Activated CD4-positive, alpha-beta T cell treated with anti-CD3 and anti-CD28 coated beads for 1 hour (primary cell): Measurements from ENCODE around the gene MMS19.
"Not testable (repeated sequence)": the region's sequence is repeated elsewhere in the genome, so short reads cannot be mapped to it uniquely, and the experiment has no call there.

Source experiments
- DNase-seq: peaks from one replicate; pipeline ENCODE4 v3.0.0-alpha.2; 2020

The MMS19 gene

DNA sequence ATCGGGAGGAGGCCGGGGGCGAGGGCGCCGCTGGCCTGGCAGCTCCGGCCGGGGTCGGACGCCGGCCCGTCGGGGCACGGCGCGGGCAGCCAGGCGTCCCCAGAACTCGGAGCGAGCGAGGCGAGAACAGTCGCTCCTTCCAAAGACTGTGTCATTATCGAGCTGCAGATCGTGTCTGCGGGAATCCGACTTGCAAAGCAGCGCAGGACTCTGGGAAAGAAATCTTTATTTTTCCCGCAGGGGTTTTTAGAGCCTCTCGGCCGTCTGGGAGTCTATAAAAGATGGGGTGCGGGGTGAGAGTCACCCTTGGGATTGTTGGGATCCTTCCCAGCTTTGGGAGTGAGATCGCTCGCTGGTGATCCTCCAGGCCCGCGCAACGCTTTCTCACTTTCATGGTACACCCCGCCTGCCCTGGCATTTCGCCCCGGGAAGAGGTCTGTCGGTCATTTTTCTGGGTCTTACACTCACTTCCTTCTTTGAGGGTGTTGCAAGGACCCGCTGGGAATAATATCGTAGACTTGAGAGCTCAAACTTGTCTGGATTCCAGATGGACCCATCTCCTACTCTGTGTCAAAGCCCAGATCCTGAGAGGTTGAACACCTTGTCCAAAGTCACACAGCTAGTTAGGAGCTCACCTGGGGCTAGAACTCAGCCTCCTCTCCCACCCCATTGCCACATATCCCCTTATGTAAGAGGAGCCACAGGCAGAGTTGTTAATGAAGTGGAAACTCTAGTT is 1.5 kb upstream of the MMS19 start:
- no peak for DNase-seq

GRCh38 chr10:97498841-97499560 is 779 bp upstream of the MMS19 start, which contains the start of gene UBTD1:
UBTD1 (plus strand) TSS chr10:97498924; CDS start chr10:97499204, 280 bp downstream.
- DNase-seq: peak; percentile 26

DNA sequence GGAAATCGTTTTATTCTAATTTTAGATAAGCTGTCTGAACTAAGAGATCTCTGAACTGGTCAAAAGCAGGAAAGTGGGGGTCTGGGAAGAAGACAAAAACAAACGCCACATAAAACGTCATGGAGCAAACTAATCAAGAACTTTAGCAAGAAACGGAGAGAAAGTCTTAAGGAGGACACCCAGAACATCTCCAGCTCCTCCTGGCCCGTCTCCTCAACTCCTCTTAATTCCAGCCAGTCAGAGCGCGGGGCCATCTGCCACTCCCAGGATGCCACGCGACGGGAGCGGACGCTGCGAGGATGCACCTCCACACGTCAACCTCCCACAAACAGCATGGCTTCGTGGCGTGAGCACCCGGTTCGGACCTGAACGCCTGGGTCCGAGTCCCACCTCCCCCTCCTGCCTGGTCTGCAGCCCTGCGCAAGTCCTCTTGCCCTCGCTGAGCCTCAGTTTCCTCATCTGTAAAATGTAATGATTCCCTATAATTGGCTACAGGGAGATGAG is 598 bp downstream of the MMS19 start:
- peak; percentile 39 for DNase-seq

- DNase-seq: no peak
Observed at GRCh38 chr10:97494863-97495506, 3.2 kb downstream of the MMS19 start.

DNA sequence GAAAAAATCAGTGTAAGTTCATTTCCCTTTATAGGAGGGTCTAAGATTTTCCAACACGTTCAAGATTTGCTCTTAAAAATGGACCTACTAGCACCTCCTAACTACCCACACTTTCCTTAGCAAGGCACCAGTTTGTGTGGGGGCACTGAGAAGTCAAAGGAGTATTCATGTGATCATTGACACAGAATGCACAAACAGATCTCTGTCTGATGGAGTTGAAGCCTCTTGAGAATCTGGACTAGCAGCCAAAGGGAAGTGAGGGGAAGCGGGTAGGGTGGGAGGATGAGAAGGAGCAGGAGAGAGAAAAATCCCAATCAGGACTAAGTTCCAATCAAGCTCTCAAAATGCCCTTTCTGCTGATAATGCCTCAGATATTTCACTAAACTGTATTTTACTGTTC is 4.1 kb downstream of the MMS19 start:
- no peak for DNase-seq

DNA sequence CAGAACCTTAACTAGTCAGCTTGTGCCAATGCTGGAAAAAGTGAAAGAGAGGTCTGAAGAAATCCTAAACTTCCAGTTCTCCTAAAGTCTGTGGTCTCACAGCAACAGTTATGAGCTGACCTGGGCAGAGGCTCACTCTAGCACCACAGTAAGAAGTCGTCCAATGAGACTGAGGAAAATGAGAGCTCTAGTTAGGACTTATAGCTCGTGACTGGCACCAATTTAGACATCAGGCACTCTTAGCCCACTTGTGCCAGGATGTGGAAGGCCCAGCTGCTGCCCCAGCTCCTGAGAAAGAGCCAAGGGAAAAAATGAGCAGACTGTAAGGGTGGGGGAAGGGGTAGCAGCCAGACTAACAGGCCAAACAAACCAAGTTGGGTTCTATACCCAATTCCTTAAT is 7.6 kb downstream of the MMS19 start:
- no peak for DNase-seq

DNA sequence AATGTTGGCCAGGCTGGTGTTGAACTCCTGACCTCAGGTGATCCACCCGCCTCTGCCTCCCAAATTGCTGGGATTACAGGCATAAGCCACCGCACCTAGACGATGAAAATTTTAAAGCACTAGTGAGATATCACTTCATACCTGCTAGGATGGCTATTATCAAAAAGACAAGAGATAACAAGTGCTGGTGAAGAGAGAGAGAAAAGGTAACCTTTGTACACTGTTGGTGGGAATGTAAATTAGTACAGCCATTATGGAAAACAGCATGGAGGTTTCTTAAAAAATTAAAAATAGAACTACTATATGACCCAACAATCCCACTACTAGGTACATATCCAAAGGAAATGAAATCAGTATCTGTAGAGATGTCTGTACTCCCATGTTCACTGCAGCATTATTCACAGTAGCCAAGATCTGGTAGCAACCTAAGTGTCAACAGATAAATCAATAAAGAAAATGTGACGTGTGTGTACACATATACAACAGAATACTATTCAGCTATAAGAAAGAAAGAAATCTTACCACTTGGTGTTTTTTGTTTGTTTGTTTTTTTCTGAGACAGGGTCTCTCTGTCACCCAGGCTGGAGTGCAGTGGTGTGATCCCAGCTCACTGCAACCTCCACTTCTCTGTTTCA is 12.5 kb downstream of the MMS19 start:
- DNase-seq: no peak

GRCh38 chr10:97483921-97484320 is 14.3 kb downstream of the MMS19 start:
- no peak for DNase-seq

- no peak for DNase-seq
Observed at GRCh38 chr10:97483506-97483905, 14.7 kb downstream of the MMS19 start.

DNA sequence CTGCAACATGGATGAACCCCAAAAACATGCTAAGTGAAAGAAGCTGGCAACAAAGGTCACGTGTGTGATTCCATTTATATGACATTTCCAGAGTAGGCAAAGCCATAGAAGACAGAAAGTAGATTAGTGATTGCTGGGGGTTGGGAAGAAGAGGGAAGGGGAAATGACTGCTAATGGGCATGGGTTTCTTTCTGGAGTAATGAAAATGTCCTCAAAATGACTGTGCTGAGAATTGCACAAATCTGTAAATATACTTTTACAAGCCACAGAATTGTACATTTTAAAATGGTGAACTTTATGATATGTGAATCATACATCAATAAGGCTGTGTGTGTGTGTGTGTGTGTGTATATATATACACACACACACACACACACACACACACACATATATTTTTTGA is 15.8 kb downstream of the MMS19 start:
- no peak for DNase-seq

DNA sequence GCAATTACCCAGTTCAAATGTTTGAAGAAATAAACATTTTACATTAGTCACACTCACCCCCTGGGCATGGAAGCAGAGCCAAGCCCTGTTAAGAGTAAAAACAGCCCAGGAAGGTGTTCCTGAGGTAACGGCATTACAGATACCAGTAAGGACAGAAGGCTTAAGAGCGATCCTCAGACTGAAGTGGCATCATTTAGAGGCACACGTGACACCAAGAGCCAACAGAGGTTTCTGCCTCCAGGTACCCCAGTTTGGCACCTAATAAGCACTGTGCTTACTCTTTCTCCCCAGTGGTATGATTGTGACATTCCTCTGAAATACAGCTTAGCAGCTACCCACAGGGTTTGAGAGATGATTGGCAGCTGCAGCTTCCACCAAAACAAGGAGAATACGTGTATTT is 17.2 kb downstream of the MMS19 start:
- DNase-seq: no peak

- DNase-seq: no peak
Observed at GRCh38 chr10:97479939-97480338, 18.3 kb downstream of the MMS19 start.

GRCh38 chr10:97479410-97479809 is 18.8 kb downstream of the MMS19 start:
- DNase-seq: not testable (repeated sequence)

DNA sequence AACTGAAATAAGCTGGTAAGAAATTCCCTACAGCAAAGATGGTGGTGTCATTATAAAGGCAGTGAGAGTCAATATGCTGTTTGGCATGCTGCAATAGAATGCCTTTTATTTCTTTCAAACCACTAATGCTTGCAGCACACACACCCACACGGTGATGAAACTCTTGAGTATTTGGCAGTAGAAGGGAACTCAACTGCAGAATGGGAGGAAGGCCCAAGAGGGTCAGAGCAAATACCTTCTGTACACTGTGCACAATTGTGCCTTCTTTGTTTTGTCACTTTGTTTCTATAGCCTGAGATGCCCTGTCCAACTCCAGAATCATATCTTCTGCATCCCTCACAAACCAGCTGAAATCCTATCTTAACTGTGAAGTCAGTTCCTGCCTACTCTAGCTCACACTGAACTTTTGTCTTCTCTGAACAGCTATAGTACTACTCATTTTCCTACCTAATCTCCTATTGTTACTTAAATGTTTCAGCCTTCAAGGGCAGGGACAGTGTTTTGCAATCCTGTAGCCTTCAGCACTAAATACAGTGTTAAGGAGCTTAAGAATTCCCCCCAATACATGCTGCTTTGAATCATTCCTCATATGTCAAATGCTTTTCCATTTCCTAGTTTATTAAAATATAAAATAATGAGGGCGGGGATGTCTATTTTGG is 22.2 kb downstream of the MMS19 start:
- DNase-seq: no peak

DNA sequence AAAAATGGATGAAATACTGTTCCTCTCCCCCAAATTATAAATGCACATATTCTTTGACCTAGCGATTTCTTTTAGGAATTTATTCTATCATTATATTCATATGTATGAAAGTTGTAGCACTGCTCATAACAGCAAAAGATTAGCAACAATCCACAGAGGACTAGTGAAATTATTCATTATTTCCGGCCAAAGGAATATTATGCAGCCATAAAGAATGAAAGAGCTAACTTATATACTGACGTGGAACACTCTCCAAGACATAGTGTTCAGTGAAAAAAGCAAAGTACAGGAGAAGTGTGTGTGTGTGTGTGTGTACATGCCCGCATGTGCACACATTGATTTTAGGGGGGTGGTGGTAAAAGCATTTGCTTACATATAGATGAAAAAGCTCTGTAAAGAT is 23.3 kb downstream of the MMS19 start:
- no peak for DNase-seq

GRCh38 chr10:97468781-97469180 is 29.4 kb downstream of the MMS19 start:
- DNase-seq: not testable (repeated sequence)

GRCh38 chr10:97468162-97468561 is 30.1 kb downstream of the MMS19 start:
- DNase-seq: no peak

DNA sequence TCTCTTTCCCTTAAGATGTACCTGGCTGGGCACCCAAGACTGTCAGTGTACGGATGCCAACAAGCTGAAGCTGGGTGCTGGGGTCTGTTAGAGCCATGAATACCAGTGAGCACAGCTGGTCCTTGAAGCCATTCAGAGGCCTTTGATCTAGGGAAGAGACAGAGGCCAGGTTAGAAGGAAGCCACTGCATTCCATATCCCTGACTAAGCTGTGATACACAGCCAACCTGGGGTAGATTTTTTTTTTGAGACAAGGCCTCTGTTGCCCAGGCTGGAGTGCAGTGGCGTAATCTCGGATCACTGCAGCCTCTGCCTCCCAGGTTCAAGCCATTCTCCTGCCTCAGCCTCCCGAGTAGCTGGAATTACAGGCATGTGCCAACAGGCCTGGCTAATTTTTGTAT is 31.5 kb downstream of the MMS19 start:
- DNase-seq: no peak

DNA sequence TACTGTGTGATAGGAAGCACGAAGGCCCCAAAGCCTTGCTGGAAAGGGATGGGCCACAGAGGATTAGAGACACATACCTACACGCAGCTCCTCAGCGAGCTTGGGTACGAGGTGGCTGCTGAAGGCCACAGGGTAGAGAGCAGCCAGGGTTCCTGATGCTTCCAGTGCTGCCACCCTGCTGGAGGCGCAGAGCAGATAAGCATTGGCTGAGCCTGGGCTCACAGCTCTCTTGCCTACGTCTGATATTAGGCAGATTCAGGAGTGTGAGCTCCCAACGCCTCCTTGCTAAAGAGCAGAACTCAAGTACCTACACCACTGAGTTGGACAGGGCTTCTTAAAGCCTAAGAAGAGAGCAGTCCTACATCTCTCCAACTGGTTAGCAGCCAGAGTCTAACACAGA is 32.2 kb downstream of the MMS19 start:
- no peak for DNase-seq

DNA sequence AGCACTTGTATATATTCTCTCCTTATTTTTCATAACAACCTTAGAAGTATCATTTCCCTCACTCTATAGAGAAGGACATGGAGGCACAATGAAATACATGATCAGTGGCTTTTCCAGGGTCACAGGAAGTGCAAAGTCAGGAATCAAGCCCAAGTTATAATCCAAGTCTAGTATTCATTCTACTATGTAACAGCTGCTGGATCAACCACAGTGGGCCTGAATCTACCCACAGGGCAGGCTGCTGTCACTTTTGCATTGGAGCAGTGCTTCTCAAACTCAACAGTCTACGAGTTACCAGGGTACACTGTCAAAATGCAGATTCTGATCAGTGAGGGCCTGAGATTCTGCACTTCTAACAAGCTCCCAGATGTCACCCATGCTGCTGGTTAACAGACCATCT is 34.0 kb downstream of the MMS19 start:
- DNase-seq: no peak

DNA sequence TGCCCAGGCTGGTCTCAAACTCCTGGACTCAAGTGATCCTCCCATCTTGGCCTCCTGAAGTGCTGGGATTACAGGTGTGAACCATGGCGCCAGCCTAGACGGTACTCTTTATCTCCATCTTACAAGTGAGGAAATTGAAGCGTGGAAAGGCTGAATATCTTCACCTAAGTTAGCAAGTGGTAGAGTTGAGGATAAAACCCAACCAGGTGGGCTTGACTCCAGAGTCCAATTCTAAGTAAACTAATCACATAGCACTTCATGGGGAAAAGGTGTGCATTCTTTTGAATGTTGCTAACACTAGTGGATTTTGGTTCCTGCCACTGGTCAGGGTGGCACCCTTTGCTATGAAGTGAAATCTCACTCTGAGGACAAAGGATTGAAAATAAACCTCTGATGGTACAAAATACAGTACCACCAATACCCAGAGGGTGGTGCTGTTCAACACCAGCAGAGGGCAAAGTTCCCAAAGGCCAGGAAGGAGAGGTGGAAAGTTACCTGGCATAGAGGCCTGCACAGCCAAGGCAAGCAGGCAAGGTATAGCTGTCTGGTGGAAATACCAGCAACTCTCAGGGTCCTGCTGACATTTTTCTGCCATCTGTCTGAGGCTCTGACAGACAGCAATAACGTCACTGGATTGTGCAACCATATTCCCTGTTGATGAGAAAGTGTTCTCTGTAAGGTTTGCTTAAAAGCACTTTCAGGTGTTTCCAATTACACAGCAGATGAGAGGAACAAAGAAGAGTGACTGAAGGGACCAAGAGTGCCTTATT is 34.7 kb downstream of the MMS19 start:
- DNase-seq: no peak

DNA sequence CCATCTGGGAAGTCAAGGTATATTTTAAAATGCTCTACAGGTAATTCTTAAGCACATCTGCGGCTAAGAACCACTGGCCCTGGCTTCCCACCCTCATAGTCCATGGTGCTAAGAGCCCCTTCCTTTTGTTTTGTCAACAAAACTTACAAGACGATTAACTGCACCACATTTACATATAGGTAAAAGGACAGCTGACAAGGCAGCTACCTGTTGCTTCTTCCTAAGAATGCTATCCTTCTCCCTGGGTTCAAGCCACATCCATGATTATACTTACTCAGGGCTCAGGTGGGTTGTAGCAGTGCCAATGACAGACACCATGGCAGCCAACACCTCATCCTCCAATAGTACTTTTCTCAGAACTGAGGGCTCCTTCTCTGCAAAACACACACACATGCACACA is 35.9 kb downstream of the MMS19 start:
- no peak for DNase-seq
